Upper lobe of left lung (tissue), 4 donors: Measurements from ENCODE around the gene CCDC82.
"Not testable (repeated sequence)": the region's sequence is repeated elsewhere in the genome, so short reads cannot be mapped to it uniquely, and the experiment has no call there.

Experiments used
- POLR2A ChIP-seq, 4 donors: fragments of 450-650 bp; IDR thresholded peaks; one replicate each; pipeline ENCODE4 v1.5.1; 2016 to 2017; ENCODE audit warnings: antibody characterized with exemption in 4 of 4, mild to moderate bottlenecking in 2 of 4
- TF ChIP-seq, protein P1 (sequence below), 6 experiments: fragments of 450-650 bp in 4 of 6; fragments of 200-600 bp in 2 of 6; sonication (generic) in 2 of 6; IDR thresholded peaks; one replicate each; pipeline ENCODE4 v1.5.1; 2016 to 2019; ENCODE audit warnings: antibody characterized with exemption in 6 of 6

DNA sequence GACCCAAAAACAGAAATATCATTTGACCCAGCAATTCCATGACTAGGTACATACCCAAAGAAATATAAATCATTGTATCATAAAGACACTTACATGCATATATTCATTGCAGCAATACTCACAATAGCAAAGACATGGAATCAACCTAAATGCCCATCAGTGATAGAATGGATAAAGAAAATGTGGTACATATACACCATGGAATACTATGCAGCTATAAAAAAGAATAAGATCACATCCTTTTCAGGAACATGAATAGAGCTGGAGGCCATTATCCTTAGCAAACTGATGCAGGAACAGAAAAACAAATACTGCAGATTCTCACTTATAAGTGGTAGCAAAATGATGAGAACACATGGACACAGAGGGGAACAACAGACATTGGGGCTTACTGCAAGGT is 42.9 kb upstream of the CCDC82 start:
- TF ChIP-seq POLR2A (IDR thresholded peaks at IDR 0.05) = not testable (repeated sequence)
- TF ChIP-seq, protein P1, sequence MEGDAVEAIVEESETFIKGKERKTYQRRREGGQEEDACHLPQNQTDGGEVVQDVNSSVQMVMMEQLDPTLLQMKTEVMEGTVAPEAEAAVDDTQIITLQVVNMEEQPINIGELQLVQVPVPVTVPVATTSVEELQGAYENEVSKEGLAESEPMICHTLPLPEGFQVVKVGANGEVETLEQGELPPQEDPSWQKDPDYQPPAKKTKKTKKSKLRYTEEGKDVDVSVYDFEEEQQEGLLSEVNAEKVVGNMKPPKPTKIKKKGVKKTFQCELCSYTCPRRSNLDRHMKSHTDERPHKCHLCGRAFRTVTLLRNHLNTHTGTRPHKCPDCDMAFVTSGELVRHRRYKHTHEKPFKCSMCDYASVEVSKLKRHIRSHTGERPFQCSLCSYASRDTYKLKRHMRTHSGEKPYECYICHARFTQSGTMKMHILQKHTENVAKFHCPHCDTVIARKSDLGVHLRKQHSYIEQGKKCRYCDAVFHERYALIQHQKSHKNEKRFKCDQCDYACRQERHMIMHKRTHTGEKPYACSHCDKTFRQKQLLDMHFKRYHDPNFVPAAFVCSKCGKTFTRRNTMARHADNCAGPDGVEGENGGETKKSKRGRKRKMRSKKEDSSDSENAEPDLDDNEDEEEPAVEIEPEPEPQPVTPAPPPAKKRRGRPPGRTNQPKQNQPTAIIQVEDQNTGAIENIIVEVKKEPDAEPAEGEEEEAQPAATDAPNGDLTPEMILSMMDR (IDR thresholded peaks at IDR 0.05) = not testable (repeated sequence)
